ENCODE results near the gene ZCCHC4.

- no peak for TF ChIP-seq POLR2A (IDR thresholded peaks at IDR 0.05)
- TF ChIP-seq, protein P1, sequence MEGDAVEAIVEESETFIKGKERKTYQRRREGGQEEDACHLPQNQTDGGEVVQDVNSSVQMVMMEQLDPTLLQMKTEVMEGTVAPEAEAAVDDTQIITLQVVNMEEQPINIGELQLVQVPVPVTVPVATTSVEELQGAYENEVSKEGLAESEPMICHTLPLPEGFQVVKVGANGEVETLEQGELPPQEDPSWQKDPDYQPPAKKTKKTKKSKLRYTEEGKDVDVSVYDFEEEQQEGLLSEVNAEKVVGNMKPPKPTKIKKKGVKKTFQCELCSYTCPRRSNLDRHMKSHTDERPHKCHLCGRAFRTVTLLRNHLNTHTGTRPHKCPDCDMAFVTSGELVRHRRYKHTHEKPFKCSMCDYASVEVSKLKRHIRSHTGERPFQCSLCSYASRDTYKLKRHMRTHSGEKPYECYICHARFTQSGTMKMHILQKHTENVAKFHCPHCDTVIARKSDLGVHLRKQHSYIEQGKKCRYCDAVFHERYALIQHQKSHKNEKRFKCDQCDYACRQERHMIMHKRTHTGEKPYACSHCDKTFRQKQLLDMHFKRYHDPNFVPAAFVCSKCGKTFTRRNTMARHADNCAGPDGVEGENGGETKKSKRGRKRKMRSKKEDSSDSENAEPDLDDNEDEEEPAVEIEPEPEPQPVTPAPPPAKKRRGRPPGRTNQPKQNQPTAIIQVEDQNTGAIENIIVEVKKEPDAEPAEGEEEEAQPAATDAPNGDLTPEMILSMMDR (IDR thresholded peaks at IDR 0.05): no peak
- TF ChIP-seq EP300 (IDR thresholded peaks at IDR 0.05): no peak
Observed at GRCh38 chr4:25356068-25356467, 43.5 kb downstream of the ZCCHC4 start.
